Right lobe of liver (tissue), 4 donors: ENCODE results near the gene TFIP11.

Source experiments
- POLR2A ChIP-seq: fragments of 450-650 bp; IDR thresholded peaks from one replicate; pipeline ENCODE4 v1.6.1; 2017; ENCODE audit warnings: antibody characterized with exemption, mild to moderate bottlenecking
- TF ChIP-seq, protein P1 (sequence below), 4 donors: fragments of 200-600 bp in 3 of 4; fragments of 450-650 bp in 1 of 4; IDR thresholded peaks; one replicate each; pipeline versions ENCODE4 v1.5.1 to v1.8.0; 2016 to 2022; ENCODE audit warnings: antibody characterized with exemption in 4 of 4, mild to moderate bottlenecking in 2 of 4
- donor health status: DM: no; HTN: no; CAD: no.
- donor health status: DM: no; HTN: no; CAD: no.
- donor health status: DM: no; HTN: yes; CAD: no.

GRCh38 chr22:26484360-26484706, 27.9 kb downstream of the TFIP11 start:
- TF ChIP-seq, protein P1, sequence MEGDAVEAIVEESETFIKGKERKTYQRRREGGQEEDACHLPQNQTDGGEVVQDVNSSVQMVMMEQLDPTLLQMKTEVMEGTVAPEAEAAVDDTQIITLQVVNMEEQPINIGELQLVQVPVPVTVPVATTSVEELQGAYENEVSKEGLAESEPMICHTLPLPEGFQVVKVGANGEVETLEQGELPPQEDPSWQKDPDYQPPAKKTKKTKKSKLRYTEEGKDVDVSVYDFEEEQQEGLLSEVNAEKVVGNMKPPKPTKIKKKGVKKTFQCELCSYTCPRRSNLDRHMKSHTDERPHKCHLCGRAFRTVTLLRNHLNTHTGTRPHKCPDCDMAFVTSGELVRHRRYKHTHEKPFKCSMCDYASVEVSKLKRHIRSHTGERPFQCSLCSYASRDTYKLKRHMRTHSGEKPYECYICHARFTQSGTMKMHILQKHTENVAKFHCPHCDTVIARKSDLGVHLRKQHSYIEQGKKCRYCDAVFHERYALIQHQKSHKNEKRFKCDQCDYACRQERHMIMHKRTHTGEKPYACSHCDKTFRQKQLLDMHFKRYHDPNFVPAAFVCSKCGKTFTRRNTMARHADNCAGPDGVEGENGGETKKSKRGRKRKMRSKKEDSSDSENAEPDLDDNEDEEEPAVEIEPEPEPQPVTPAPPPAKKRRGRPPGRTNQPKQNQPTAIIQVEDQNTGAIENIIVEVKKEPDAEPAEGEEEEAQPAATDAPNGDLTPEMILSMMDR (IDR thresholded peaks at IDR 0.05), result no peak
- no peak for TF ChIP-seq POLR2A
